CD4-positive, alpha-beta memory T cell (primary cell): ENCODE results near the gene ATXN7L2. TPM values are rescaled to one million over a fixed set of nuclear protein-coding genes. Genes with fewer than 3 reads are reported as not detected.
A peak's percentile ranks its signal among the peaks of the same experiment; 100 is the strongest.

Source experiments
- CTCF ChIA-PET: fragments of 350-600 bp; sonication (Branson Sonifier 250); formaldehyde crosslinking; loops from one replicate; lab custom pipeline; 2021; ENCODE audit warnings: inconsistent platforms; ENCODE audit not compliant: partially characterized antibody; lab: Charles Lee
- POLR2A ChIA-PET: fragments of 350-600 bp; sonication (Branson Sonifier 250); formaldehyde crosslinking; loops from one replicate; lab custom pipeline; 2021; ENCODE audit not compliant: partially characterized antibody; lab: Charles Lee
- DNase-seq, 5 donors: peaks; one replicate each; pipeline versions ENCODE4 v3.0.0 to v3.0.0-alpha.2; 2020 to 2022; ENCODE audit warnings: mixed read lengths in 1 of 5
- H3K27ac ChIP-seq: one replicate; pipeline ENCODE4 v1.7.0; 2013; ENCODE audit warnings: low read depth, low read length
- H3K27me3 ChIP-seq: 2 replicates; pipeline ENCODE4 v1.7.0; 2013; ENCODE audit warnings: mild to moderate bottlenecking, low read length, moderate library complexity; ENCODE audit not compliant: insufficient read depth
- H3K36me3 ChIP-seq: 2 replicates; pipeline ENCODE4 v1.7.0; 2013; ENCODE audit warnings: mild to moderate bottlenecking, low read length, moderate library complexity; ENCODE audit not compliant: insufficient read depth
- H3K4me1 ChIP-seq: 2 replicates; pipeline ENCODE4 v1.7.0; 2013; ENCODE audit warnings: mild to moderate bottlenecking, low read length, moderate library complexity; ENCODE audit not compliant: insufficient read depth
- H3K4me3 ChIP-seq, 2 donors: one replicate each; pipeline ENCODE4 v1.7.0; 2013; ENCODE audit warnings: low read length in 2 of 2, mild to moderate bottlenecking in 1 of 2
- H3K9me3 ChIP-seq, 2 donors: one replicate each; pipeline ENCODE4 v1.7.0; 2013; ENCODE audit warnings: low read length in 2 of 2, control low read depth in 1 of 2; ENCODE audit not compliant: control insufficient read depth in 1 of 2
- H3K27ac Mint-ChIP-seq, 7 donors: one replicate each; pipeline ENCODE4 v1.8.0; 2020 to 2021; ENCODE audit warnings: mixed read lengths in 7 of 7, mild to moderate bottlenecking in 6 of 7, inconsistent platforms in 3 of 7, moderate library complexity in 3 of 7
- H3K27me3 Mint-ChIP-seq, 2 donors: one replicate each; pipeline ENCODE4 v1.8.0; 2020 to 2021; ENCODE audit warnings: mixed read lengths in 2 of 2
- H3K36me3 Mint-ChIP-seq, 2 donors: one replicate each; pipeline ENCODE4 v1.8.0; 2020 to 2021; ENCODE audit warnings: mixed read lengths in 2 of 2, inconsistent platforms in 1 of 2, mild to moderate bottlenecking in 1 of 2
- H3K4me1 Mint-ChIP-seq, 4 donors: one replicate each; pipeline ENCODE4 v1.8.0; 2020 to 2021; ENCODE audit warnings: mixed read lengths in 4 of 4, mild to moderate bottlenecking in 1 of 4
- H3K4me3 Mint-ChIP-seq, 8 donors: one replicate each; pipeline ENCODE4 v1.8.0; 2020 to 2021; ENCODE audit warnings: mixed read lengths in 8 of 8, mild to moderate bottlenecking in 7 of 8, moderate library complexity in 6 of 8, inconsistent platforms in 3 of 8
- H3K9me3 Mint-ChIP-seq, 8 donors: one replicate each; pipeline ENCODE4 v1.8.0; 2020 to 2021; ENCODE audit warnings: mixed read lengths in 8 of 8, mild to moderate bottlenecking in 5 of 8, inconsistent platforms in 3 of 8, moderate library complexity in 1 of 8
- intact Hi-C: fragments of 100-400 bp; cut with micrococcal nuclease; formaldehyde crosslinking; loops from one replicate; pipeline ENCODE4 v1.15.1; 2023
- polyA plus RNA-seq, 2 donors: library from polyadenylated mRNA; unstranded; fragments of 300-500 nt; fragmentation: Illumina TruSeq; gene quantifications; one replicate each; pipeline ENCODE4 v1.2.3, GENCODE V29; 2021
- total RNA-seq, 2 experiments: library from RNA; stranded (reverse); gene quantifications; one replicate each; pipeline ENCODE4 v1.2.3, GENCODE V29; 2021

Gene ATXN7L2
- total and polyA plus RNA-seq, 4 experiments from 2014 or later = 1.9 to 9.0 (median 7.1) TPM

DNA sequence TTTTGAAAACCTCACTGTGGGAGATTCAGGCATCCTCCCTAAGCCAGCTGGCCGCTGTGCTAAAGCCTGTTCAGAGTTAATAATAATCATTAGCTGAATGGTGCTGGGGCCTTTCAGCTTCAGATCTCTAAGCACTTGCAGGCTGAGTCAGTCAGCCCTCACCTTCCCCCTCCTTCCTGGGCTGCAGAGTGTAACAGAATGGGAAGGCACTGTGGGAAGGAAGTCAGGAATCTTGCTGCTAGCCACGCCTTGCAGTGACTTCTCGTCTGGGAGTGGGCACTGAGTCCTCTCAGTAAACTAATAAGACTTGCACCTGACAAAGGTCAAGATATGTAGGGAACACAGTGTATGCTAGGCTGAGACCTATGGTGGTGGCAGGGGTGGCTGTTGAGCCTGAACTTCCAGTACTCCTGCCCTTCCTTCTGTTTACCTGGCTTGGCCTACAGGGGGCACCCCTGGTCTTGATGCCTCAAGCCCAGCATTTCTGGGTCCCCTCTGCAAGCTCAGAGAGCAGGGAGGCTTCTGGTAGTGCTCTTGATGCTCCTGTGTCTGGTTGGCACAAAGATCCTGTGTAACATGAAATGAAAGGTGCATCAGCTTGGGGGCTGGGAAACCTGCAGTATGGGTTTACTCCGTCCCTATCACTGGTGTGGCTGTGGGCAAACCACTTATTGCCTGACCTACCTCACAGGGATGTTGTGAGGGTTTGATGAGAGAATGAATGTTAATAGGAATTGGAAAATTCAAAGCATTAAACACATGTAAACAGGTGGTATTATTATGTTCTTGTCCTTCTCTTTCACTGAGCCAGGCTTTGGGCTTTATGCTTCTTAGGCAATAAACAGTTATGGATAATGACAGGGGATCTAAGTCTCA is 16.2 kb downstream of the ATXN7L2 start:
- peak overlapping the region; percentile 70 to 97 (median 92) for H3K27ac Mint-ChIP-seq
- H3K27me3 ChIP-seq = no peaks in the 10 kb centered on the region
- H3K36me3 Mint-ChIP-seq = peaks cover 15 to 51% of the 10 kb centered on the region in 2 donors
- DNase-seq = peak; percentile 58 to 69 (median 61)
- ChIA-PET CTCF (interaction anchor here (0.5 to 37.2 kb wide), 7 partner anchors 6 to 282 kb away, joined by 3 to 1669 read pairs (median 6); partner anchors contain the start of genes AMIGO1, ATXN7L2, CYB561D1 and GPR61), POLR2A (interaction anchor here (0.6 to 23.6 kb wide), 6 partner anchors 10 to 100 kb away, joined by 3 to 438 read pairs (median 108); partner anchors contain the start of genes AMIGO1, ATXN7L2 and GNAI3)
- no peaks in the 10 kb centered on the region for H3K9me3 ChIP-seq
- H3K9me3 Mint-ChIP-seq = no peaks in the 10 kb centered on the region
- H3K27me3 Mint-ChIP-seq = no peaks in the 10 kb centered on the region
- H3K36me3 ChIP-seq = peaks cover 17% of the 10 kb centered on the region
- H3K27ac ChIP-seq = peak overlapping the region; percentile 86
- H3K4me1 ChIP-seq = peaks cover 98% of the 10 kb centered on the region
- no peak overlapping the region for H3K4me3 ChIP-seq
- H3K4me1 Mint-ChIP-seq = peaks cover 68 to 97% (median 86%) of the 10 kb centered on the region in 4 donors
- H3K4me3 Mint-ChIP-seq = peak overlapping the region; percentile 52 to 75 (median 62)
- intact Hi-C loops = no loop called here

DNA sequence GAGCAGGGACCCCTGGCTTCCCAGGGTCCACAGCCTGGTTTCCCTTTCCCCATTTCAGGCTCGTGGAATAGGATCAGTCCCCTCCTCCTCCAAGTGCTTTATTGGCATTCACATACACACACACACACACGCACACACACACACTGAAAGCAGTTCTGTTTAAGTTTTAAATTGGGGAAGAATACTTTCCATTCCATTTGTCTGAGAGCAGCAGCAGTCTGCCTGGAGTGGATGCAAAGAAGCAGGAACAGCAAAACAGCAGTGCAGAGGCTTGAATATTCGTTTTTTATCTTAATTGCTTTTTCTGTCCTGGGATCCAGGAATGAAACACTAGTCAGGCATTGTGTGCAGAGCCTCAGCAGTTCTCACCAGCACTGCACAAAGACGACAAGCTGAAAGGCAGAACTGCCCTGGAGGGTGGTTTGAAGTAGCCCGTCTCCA is 17.3 kb downstream of the ATXN7L2 start:
- Histone ChIP-seq H3K27ac (peak overlapping the region; percentile 86), H3K36me3 (peaks cover 16% of the 10 kb centered on the region), H3K9me3 (no peaks in the 10 kb centered on the region), H3K4me3 (peak overlapping the region in 1 of 2 donors; percentile 49), H3K27me3 (no peaks in the 10 kb centered on the region), H3K4me1 (peaks cover 98% of the 10 kb centered on the region)
- H3K36me3 Mint-ChIP-seq = peaks cover 12 to 46% of the 10 kb centered on the region in 2 donors
- H3K9me3 Mint-ChIP-seq = no peaks in the 10 kb centered on the region
- CTCF ChIA-PET = interaction anchor here (23.1 to 37.2 kb wide), 3 partner anchors 8 to 31 kb away, joined by 594 to 1669 read pairs (median 594); partner anchors contain the start of genes AMIGO1, ATXN7L2, CYB561D1 and GPR61
- intact Hi-C loops = no loop called here
- H3K4me3 Mint-ChIP-seq = peak overlapping the region in 6 of 8 donors; percentile 58 to 94 (median 80)
- POLR2A ChIA-PET = interaction anchor here (0.7 to 23.6 kb wide), 5 partner anchors 9 to 57 kb away, joined by 3 to 438 read pairs (median 206); partner anchors contain the start of genes AMIGO1 and ATXN7L2
- no peaks in the 10 kb centered on the region for H3K27me3 Mint-ChIP-seq
- peak overlapping the region; percentile 67 to 97 (median 94) for H3K27ac Mint-ChIP-seq
- DNase-seq = no peak
- H3K4me1 Mint-ChIP-seq = peaks cover 69 to 97% (median 87%) of the 10 kb centered on the region in 4 donors

DNA sequence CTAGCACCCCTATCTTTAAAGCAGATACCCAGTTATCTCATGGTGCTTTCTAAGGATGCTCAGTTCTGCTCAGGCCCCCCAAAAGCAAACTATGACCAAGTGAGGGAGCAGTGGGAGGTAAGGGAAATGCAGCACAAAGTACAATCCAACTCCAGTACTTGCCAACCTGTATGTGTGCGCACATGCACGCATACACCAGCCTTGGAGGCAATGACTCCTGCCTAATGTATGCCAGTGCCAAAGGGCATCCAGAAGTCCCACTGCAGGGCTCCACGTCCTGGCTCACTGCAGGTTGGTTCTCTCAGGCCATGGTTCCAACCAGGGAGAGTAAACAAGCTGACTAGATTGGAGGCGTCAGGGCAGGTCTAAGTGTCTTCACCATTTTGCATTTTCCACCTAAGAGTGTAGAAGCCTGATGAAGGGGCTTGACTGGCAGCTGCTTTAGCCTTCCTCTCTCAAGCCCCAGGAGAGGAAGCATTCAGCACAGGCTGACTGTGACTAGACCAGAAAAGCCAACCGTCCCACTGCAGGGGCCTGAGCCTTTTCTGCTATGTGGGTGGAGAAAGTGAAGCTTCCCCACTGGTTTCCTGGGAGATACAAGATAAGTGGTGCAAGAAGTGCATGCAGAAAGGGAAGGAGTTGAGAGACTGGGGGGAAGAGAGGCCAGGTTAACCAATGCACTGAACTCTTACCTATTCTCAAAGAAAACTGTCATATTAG is 18.1 kb downstream of the ATXN7L2 start:
- Histone ChIP-seq H3K4me3 (peak overlapping the region; percentile 18 to 49), H3K36me3 (peaks cover 8% of the 10 kb centered on the region), H3K4me1 (peaks cover 98% of the 10 kb centered on the region), H3K27ac (peak overlapping the region; percentile 86), H3K9me3 (no peaks in the 10 kb centered on the region), H3K27me3 (no peaks in the 10 kb centered on the region)
- peak overlapping the region; percentile 93 to 99 (median 97) for H3K27ac Mint-ChIP-seq
- no peak for DNase-seq
- no peaks in the 10 kb centered on the region for H3K27me3 Mint-ChIP-seq
- peak overlapping the region; percentile 72 to 94 (median 86) for H3K4me3 Mint-ChIP-seq
- POLR2A ChIA-PET = interaction anchor here (0.7 to 23.6 kb wide), 10 partner anchors 5 to 300 kb away, joined by 3 to 438 read pairs (median 14); partner anchors contain the start of genes AMIGO1, ATXN7L2, CYB561D1 and GNAI3
- CTCF ChIA-PET = interaction anchor here (23.1 to 37.2 kb wide), 3 partner anchors 7 to 30 kb away, joined by 594 to 1669 read pairs (median 594); partner anchors contain the start of genes AMIGO1, ATXN7L2, CYB561D1 and GPR61
- no peaks in the 10 kb centered on the region for H3K9me3 Mint-ChIP-seq
- H3K4me1 Mint-ChIP-seq = peaks cover 66 to 97% (median 87%) of the 10 kb centered on the region in 4 donors
- intact Hi-C loops = loop anchor here (1.0 kb wide), 2 partner anchors 8 kb away; partner anchors contain the start of gene CYB561D1
- H3K36me3 Mint-ChIP-seq = peaks cover 11 to 38% of the 10 kb centered on the region in 2 donors

DNA sequence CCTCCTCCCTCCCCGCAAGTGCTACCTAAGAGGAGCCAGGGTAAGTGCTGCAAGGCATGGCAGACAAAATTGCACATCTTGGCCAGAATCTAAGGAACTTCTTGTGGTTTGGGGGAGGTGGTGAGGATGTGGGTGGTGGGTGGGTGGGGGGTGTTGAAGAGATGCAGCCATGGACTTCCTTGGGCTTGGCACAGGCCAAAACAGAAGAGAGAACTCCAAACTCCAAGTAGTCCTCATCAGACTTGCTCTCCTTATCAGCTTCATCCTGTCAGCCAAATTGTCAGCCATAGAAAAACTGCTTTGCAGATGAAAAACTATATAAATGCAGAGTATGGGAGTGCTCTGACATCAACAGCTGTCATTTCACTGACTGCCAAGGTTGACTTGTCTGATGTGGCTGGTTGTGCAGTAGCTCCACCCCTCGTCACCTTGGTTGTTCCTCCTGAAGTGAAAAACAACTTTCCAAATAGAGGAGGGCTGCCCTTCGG is 18.7 kb downstream of the ATXN7L2 start:
- Histone ChIP-seq H3K27ac (peak overlapping the region; percentile 86), H3K4me1 (peaks cover 98% of the 10 kb centered on the region)
- POLR2A ChIA-PET = interaction anchor here (0.7 to 23.6 kb wide), 9 partner anchors 5 to 299 kb away, joined by 3 to 438 read pairs (median 16); partner anchors contain the start of genes AMIGO1, ATXN7L2, CYB561D1 and GNAI3

DNA sequence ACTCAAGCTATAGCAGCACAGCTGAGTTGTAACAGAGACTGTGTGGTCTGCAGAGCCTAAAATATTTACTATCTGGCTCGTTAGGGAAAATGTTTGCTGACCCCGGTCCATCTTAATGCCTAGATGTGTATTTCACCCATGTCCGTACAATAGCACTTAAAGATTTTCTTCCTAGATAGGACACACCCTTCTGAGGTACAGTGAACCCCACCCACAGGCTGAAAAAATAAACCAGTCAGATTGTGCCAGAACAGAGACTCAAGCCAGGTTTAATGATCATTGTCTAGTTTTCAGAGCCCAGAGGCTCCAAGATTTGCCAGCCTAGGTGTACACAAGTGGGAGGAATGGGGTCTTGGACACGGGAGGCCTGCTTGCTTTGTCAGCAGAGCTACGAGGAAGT is 20.2 kb downstream of the ATXN7L2 start:
- intact Hi-C loops = no loop called here
- POLR2A ChIA-PET = interaction anchor here (1.1 to 23.6 kb wide), 8 partner anchors 6 to 480 kb away, joined by 3 to 438 read pairs (median 111); partner anchors contain the start of genes AHCYL1, AMIGO1, ATXN7L2 and CYB561D1
- DNase-seq = peak in 2 of 5 donors; percentile 24 to 36
- H3K4me1 ChIP-seq = peaks cover 98% of the 10 kb centered on the region
- H3K27me3 Mint-ChIP-seq = no peaks in the 10 kb centered on the region
- peak overlapping the region; percentile 24 to 36 for H3K4me3 ChIP-seq
- CTCF ChIA-PET = interaction anchor here (1.4 to 37.2 kb wide), 4 partner anchors 5 to 137 kb away, joined by 3 to 1669 read pairs (median 594); partner anchors contain the start of genes AMIGO1, ATXN7L2, CYB561D1 and GPR61
- peak overlapping the region; percentile 89 to 99 (median 94) for H3K27ac Mint-ChIP-seq
- peaks cover 0 to 4% (median 0%) of the 10 kb centered on the region in 8 donors for H3K9me3 Mint-ChIP-seq
- H3K4me3 Mint-ChIP-seq = peak overlapping the region; percentile 76 to 93 (median 85)
- H3K9me3 ChIP-seq = no peaks in the 10 kb centered on the region
- H3K27ac ChIP-seq = peak overlapping the region; percentile 42
- H3K27me3 ChIP-seq = no peaks in the 10 kb centered on the region
- H3K36me3 Mint-ChIP-seq = peaks cover 23 to 38% of the 10 kb centered on the region in 2 donors
- peaks cover 71 to 97% (median 90%) of the 10 kb centered on the region in 4 donors for H3K4me1 Mint-ChIP-seq
- H3K36me3 ChIP-seq = no peaks in the 10 kb centered on the region

More for the DNA sequence above, 18.7 kb downstream of the ATXN7L2 start:
- H3K9me3 ChIP-seq = no peaks in the 10 kb centered on the region
- Mint-ChIP-seq H3K4me1 (peaks cover 67 to 97% (median 90%) of the 10 kb centered on the region in 4 donors), H3K9me3 (peaks cover 0 to 3% (median 0%) of the 10 kb centered on the region in 8 donors), H3K4me3 (peak overlapping the region; percentile 72 to 94 (median 86)), H3K36me3 (peaks cover 16 to 38% of the 10 kb centered on the region in 2 donors), H3K27ac (peak overlapping the region; percentile 93 to 99 (median 97)), H3K27me3 (no peaks in the 10 kb centered on the region)
- H3K4me3 ChIP-seq = peak overlapping the region; percentile 45 to 49
- peaks cover 2% of the 10 kb centered on the region for H3K36me3 ChIP-seq
- CTCF ChIA-PET = interaction anchor here (1.4 to 37.2 kb wide), 4 partner anchors 6 to 138 kb away, joined by 3 to 1669 read pairs (median 594); partner anchors contain the start of genes AMIGO1, ATXN7L2, CYB561D1 and GPR61
- no peaks in the 10 kb centered on the region for H3K27me3 ChIP-seq
- peak; percentile 79 to 86 (median 84) for DNase-seq
- intact Hi-C loops = loop anchor here (1.0 kb wide), 2 partner anchors 8 kb away; partner anchors contain the start of gene CYB561D1
